Measurements from ENCODE around the gene DISC1. TPM values are rescaled to one million over a fixed set of nuclear protein-coding genes. Genes with fewer than 3 reads are reported as not detected.
A peak's percentile ranks its signal among the peaks of the same experiment; 100 is the strongest.

The DISC1 gene
- polyA plus RNA-seq, 1 donor from 2014 or later, result 0.84 TPM

- Histone ChIP-seq H3K79me2 (replicated peaks; ENCODE audit: insufficient read depth, low read length) (no peaks in the 10 kb centered on the region), H3K4me2 (ENCODE audit: low read length) (no peak overlapping the region), H3K36me3 (ENCODE audit: insufficient read depth, low read length) (no peaks in the 10 kb centered on the region), H3K9ac (ENCODE audit: low read length) (no peak overlapping the region), H3K9me3 (ENCODE audit: low read length) (no peaks in the 10 kb centered on the region), H3K9me2 (ENCODE audit: insufficient read depth, low read length) (no peaks in the 10 kb centered on the region), H2AFZ (ENCODE audit: low read depth, low read length) (no peak overlapping the region), H3F3A (ENCODE audit: insufficient read depth, low read length, poor library complexity, severe bottlenecking) (peaks cover 6% of the 10 kb centered on the region), H4K20me1 (ENCODE audit: insufficient read depth) (no peaks in the 10 kb centered on the region), H3K27ac (ENCODE audit: low read length) (no peak overlapping the region), H3K4me3 (ENCODE audit: low read length) (no peak overlapping the region), H3K27me3 (ENCODE audit: insufficient read depth, low read depth, low read length) (no peaks in the 10 kb centered on the region)
- no peak for TF ChIP-seq MXI1 (conservative IDR thresholded peaks at IDR 0.05; ENCODE audit: poor library complexity, severe bottlenecking)
- TF ChIP-seq, protein P1, sequence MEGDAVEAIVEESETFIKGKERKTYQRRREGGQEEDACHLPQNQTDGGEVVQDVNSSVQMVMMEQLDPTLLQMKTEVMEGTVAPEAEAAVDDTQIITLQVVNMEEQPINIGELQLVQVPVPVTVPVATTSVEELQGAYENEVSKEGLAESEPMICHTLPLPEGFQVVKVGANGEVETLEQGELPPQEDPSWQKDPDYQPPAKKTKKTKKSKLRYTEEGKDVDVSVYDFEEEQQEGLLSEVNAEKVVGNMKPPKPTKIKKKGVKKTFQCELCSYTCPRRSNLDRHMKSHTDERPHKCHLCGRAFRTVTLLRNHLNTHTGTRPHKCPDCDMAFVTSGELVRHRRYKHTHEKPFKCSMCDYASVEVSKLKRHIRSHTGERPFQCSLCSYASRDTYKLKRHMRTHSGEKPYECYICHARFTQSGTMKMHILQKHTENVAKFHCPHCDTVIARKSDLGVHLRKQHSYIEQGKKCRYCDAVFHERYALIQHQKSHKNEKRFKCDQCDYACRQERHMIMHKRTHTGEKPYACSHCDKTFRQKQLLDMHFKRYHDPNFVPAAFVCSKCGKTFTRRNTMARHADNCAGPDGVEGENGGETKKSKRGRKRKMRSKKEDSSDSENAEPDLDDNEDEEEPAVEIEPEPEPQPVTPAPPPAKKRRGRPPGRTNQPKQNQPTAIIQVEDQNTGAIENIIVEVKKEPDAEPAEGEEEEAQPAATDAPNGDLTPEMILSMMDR (IDR thresholded peaks at IDR 0.05; ENCODE audit: poor library complexity, severe bottlenecking), result peak; percentile 47
Measured at GRCh38 chr1:231931846-231932454, 305.4 kb downstream of the DISC1 start.

DNA sequence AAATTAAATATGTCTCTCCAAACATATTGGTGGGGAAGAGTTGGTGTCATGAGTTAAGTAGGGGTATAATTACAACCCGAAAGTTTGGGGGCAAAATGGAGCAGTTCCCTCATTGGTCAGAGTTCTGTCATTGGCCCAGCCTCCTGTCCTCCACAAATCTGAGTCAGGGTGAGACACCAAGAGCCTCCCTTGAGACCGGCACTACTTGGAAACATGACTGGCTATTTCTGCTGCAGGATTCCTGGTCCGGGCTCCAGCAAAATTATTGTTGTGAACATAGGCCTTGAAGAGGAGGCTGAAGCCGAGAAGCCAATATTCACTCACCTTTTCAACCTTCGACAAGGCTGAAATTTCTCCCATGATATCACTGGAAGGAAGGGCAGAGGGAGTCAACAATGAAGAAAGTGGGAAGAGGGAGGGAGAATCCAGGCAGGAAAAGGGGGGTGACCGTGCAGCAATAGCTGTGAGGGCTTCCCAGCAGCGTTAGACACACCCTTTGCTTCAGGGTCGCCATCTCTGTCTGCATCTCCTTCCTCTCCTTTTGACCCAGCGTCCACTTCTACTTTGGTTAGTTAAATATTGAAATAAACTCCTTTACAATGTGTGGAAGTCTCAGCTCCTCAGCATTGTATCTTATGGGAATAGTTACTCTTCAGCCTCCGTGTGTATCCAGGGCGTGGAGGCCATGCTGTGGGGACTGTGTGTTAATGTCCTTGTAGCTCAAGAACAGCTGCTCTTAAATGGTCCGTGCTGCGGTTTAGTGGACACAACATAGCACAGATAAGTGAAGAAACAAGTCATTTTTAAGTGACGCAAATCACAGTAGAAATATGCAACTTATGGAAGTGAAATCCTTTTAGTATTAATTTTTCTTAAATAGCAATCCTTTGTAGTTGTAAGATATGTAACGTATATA, 307.4 kb downstream of the DISC1 start:
- Histone ChIP-seq H3K9me3 (ENCODE audit: low read length) (no peaks in the 10 kb centered on the region), H3K9ac (ENCODE audit: low read length) (no peak overlapping the region), H3K9me2 (ENCODE audit: insufficient read depth, low read length) (no peaks in the 10 kb centered on the region), H2AFZ (ENCODE audit: low read depth, low read length) (no peak overlapping the region), H3K4me3 (ENCODE audit: low read length) (no peak overlapping the region), H3K79me2 (replicated peaks; ENCODE audit: insufficient read depth, low read length) (no peaks in the 10 kb centered on the region), H3K4me2 (ENCODE audit: low read length) (no peak overlapping the region), H3K36me3 (ENCODE audit: insufficient read depth, low read length) (no peaks in the 10 kb centered on the region), H3K27ac (ENCODE audit: low read length) (no peak overlapping the region), H3K27me3 (ENCODE audit: insufficient read depth, low read depth, low read length) (no peaks in the 10 kb centered on the region), H3F3A (ENCODE audit: insufficient read depth, low read length, poor library complexity, severe bottlenecking) (peaks cover 6% of the 10 kb centered on the region), H4K20me1 (ENCODE audit: insufficient read depth) (no peaks in the 10 kb centered on the region)
- TF ChIP-seq RAD21 (conservative IDR thresholded peaks at IDR 0.05), result no peak
- TF ChIP-seq, protein P1 (IDR thresholded peaks at IDR 0.05; ENCODE audit: poor library complexity, severe bottlenecking), result no peak
- TF ChIP-seq EP300 (conservative IDR thresholded peaks at IDR 0.05; ENCODE audit: poor library complexity, severe bottlenecking), result no peak
- TF ChIP-seq EZH2 (IDR thresholded peaks at IDR 0.05; ENCODE audit: borderline replicate concordance, insufficient read depth, low read length, poor library complexity, severe bottlenecking), result no peak
- no peak for TF ChIP-seq POLR2AphosphoS5 (IDR thresholded peaks at IDR 0.05)
- no peak for TF ChIP-seq REST (IDR thresholded peaks at IDR 0.05; ENCODE audit: borderline replicate concordance)
- no peak for TF ChIP-seq MXI1 (conservative IDR thresholded peaks at IDR 0.05; ENCODE audit: poor library complexity, severe bottlenecking)
- TF ChIP-seq TAF1 (IDR thresholded peaks at IDR 0.05; ENCODE audit: low read depth), result no peak
- TF ChIP-seq SMC3 (conservative IDR thresholded peaks at IDR 0.05; ENCODE audit: poor library complexity), result no peak

All from neural cell (in vitro differentiated cells).